ENCODE measurements around the gene ZNF541. TPM values are rescaled to one million over a fixed set of nuclear protein-coding genes. Genes with fewer than 3 reads are reported as not detected.
A peak's percentile ranks its signal among the peaks of the same experiment; 100 is the strongest.
"Not testable (repeated sequence)": the region's sequence is repeated elsewhere in the genome, so short reads cannot be mapped to it uniquely, and the experiment has no call there.

Gene ZNF541
- polyA plus RNA-seq, 1 experiment: not detected

GRCh38 chr19:47607564-47608073 is 34.7 kb upstream of the ZNF541 start:
- Histone ChIP-seq H3K9me3 (ENCODE audit: control insufficient read depth, insufficient read depth, low read length) (no peaks in the 10 kb centered on the region; the same call in 1 of the 2 replicates), H3K4me3 (ENCODE audit: low read depth, low read length) (peak overlapping the region; percentile 80), H3K27ac (ENCODE audit: low read depth, low read length) (peak overlapping the region; percentile 85), H3K27me3 (ENCODE audit: control insufficient read depth, insufficient read depth, low read length) (no peaks in the 10 kb centered on the region)
- CTCF ChIA-PET: interaction anchor here (1.5 kb wide), 1 partner anchor 91 kb away, joined by 7 read pairs; no protein-coding TSS in a partner anchor
- no peak for TF ChIP-seq CTCF (IDR thresholded peaks at IDR 0.05; ENCODE audit: low read depth, low read length)
- POLR2A ChIA-PET: interaction anchor here (0.6 kb wide), 2 partner anchors 9 to 54 kb away, joined by 4 read pairs; no protein-coding TSS in a partner anchor
- DNase-seq (ENCODE audit: low read depth, low spot score): no peak

- DNase-seq (ENCODE audit: low read depth, low spot score): no peak
- no peaks in the 10 kb centered on the region for H3K27me3 ChIP-seq (ENCODE audit: control insufficient read depth, insufficient read depth, low read length)
- H3K27ac ChIP-seq (ENCODE audit: low read depth, low read length): no peak overlapping the region
- no peaks in the 10 kb centered on the region; the same call in 1 of the 2 replicates for H3K9me3 ChIP-seq (ENCODE audit: control insufficient read depth, insufficient read depth, low read length)
- no peak overlapping the region for H3K4me3 ChIP-seq (ENCODE audit: low read depth, low read length)
- ChIA-PET POLR2A (no interaction called here), CTCF (no interaction called here)
- no peak for TF ChIP-seq CTCF (IDR thresholded peaks at IDR 0.05; ENCODE audit: low read depth, low read length)
These were observed 31.0 kb upstream of the ZNF541 start for GRCh38 chr19:47603706-47604565.

DNA sequence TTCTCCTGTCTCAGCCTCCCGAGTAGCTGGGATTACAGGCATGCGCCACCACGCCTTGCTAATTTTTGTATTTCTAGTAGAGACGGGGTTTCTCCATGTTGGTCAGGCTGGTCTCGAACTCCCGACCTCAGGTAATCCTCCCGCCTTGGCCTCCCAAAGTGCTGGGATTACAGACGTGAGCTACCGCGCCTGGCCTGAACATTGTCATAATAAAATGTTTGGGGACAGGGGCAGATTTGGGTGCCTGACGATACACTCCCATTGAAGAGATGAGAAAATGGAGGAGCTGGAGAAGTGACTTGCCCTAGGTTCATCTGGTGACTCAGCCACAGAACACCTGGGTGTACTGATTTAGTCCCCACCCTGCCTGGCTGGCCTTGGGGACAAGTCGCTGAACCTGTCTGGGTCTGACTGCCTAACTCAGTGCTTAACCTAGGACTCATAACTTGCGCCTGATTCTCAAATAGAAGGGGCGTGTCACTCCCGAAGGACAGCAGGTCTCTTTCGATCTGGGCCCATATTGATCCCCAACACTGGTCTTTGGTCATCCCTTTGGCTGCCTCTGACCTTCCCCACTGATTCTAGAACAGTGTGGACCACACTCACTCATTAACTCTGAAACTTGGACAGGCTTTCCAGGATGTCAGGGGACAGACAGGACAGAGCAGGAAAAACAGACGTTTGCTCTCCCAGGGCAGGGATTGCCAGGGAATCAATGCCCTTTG is 28.4 kb upstream of the ZNF541 start:
- Histone ChIP-seq H3K9me3 (ENCODE audit: control insufficient read depth, insufficient read depth, low read length) (no peaks in the 10 kb centered on the region), H3K27me3 (ENCODE audit: control insufficient read depth, insufficient read depth, low read length) (no peaks in the 10 kb centered on the region), H3K27ac (ENCODE audit: low read depth, low read length) (no peak overlapping the region), H3K4me3 (ENCODE audit: low read depth, low read length) (peak overlapping the region; percentile 65)
- POLR2A ChIA-PET: interaction anchor here (0.6 to 2.8 kb wide), 7 partner anchors 8 to 142 kb away, joined by 3 to 38 read pairs (median 3); partner anchors contain the start of gene BICRA
- TF ChIP-seq CTCF (IDR thresholded peaks at IDR 0.05; ENCODE audit: low read depth, low read length): no peak
- no peak for DNase-seq (ENCODE audit: low read depth, low spot score)
- CTCF ChIA-PET: no interaction called here

DNA sequence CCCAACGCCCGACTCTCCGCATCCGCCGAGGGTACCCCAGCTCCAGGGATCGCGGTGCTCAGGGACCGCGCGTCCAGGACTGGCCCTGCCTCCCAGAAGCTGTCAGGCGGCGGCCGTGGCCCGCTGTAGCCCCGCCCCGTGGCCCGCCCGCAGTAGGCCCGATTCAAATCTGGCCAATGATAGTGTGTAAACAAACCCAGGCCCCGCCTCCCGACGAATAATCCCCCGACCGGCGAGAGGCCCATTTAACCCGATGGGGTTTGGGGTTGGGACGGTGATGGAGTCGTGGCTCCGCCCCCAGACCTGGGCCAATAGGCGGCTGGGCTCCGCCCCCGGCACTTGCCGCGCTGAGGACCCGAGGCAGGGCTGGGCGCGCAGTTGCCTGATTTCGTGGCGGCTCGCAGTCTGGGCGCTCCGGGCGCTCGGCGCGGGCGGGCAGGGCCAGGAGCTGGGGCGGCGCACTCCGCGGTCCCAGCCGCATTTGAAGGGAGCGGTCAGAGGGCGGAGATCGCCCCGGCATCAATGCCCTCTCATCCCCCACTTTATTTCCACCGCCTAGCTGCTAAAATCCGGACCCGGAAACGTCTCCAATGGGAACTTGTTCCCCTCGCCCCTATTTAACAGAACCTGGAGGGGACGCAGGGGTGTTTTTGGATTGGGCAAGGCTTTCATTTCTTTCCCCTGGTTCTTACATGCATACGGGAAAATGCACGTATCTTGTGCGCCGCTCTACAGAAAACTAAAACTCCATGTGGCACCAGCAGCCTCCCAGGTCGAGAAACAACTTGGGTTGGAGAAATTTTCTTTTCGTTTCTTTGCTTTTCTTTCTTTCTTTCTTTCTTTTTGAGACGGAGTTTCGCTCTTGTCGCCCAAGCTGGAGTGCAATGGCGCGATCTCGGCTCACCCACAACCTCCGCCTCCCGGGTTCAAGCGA is 27.6 kb upstream of the ZNF541 start:
- peak overlapping the region; percentile 66 for H3K4me3 ChIP-seq (ENCODE audit: low read depth, low read length)
- ChIA-PET CTCF (interaction anchor here (1.2 kb wide), 1 partner anchor 85 kb away, joined by 9 read pairs; the partner anchor contains the start of gene NAPA), POLR2A (interaction anchor here (0.6 to 2.8 kb wide), 14 partner anchors 9 to 396 kb away, joined by 3 to 38 read pairs (median 4); partner anchors contain the start of genes BICRA, DHX34 and NAPA)
- H3K9me3 ChIP-seq (ENCODE audit: control insufficient read depth, insufficient read depth, low read length): no peaks in the 10 kb centered on the region
- no peaks in the 10 kb centered on the region for H3K27me3 ChIP-seq (ENCODE audit: control insufficient read depth, insufficient read depth, low read length)
- peak; percentile 97 for DNase-seq (ENCODE audit: low read depth, low spot score)
- H3K27ac ChIP-seq (ENCODE audit: low read depth, low read length): peak overlapping the region; percentile 77
- no peak for TF ChIP-seq CTCF (IDR thresholded peaks at IDR 0.05; ENCODE audit: low read depth, low read length)

DNA sequence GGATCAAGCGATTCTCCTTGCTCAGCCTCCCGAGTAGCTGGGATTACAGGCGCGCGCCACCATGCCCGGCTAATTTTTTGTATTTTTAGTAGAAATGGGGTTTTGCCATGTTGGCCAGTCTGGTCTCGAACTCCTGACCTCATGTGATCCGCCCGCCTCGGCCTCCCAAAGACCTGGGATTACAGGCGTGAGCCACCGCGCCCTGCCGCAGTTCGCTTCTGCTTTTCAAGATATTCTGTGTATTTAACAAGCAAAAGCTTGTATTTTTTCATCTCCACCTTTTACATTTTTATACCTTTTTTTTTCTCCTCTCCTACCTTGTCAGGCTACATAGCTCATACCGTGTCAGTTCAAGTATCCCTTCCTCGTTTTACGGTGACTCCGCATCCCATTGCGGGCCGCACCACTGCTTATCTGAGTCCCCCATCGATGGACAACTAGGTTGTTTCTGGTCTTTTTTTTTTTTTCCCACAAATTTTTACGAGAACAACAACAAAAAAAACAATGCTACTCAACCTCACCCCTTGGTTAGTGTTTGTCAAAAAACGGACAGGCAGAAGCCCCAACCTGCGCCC is 26.8 kb upstream of the ZNF541 start:
- peak overlapping the region; percentile 66 for H3K4me3 ChIP-seq (ENCODE audit: low read depth, low read length)
- DNase-seq (ENCODE audit: low read depth, low spot score); H3K27me3 ChIP-seq (ENCODE audit: control insufficient read depth, insufficient read depth, low read length); H3K9me3 ChIP-seq (ENCODE audit: control insufficient read depth, insufficient read depth, low read length): not testable (repeated sequence)
- ChIA-PET CTCF (interaction anchor here (1.2 kb wide), 1 partner anchor 84 kb away, joined by 9 read pairs; the partner anchor contains the start of gene NAPA), POLR2A (interaction anchor here (0.6 to 2.8 kb wide), 8 partner anchors 10 to 396 kb away, joined by 3 to 38 read pairs (median 5); partner anchors contain the start of genes BICRA, DHX34 and NAPA)
- peak overlapping the region; percentile 77 for H3K27ac ChIP-seq (ENCODE audit: low read depth, low read length)
